ENCODE measurements around the gene TMPRSS2.
"Not testable (repeated sequence)": the region's sequence is repeated elsewhere in the genome, so short reads cannot be mapped to it uniquely, and the experiment has no call there.

Gene TMPRSS2

DNA sequence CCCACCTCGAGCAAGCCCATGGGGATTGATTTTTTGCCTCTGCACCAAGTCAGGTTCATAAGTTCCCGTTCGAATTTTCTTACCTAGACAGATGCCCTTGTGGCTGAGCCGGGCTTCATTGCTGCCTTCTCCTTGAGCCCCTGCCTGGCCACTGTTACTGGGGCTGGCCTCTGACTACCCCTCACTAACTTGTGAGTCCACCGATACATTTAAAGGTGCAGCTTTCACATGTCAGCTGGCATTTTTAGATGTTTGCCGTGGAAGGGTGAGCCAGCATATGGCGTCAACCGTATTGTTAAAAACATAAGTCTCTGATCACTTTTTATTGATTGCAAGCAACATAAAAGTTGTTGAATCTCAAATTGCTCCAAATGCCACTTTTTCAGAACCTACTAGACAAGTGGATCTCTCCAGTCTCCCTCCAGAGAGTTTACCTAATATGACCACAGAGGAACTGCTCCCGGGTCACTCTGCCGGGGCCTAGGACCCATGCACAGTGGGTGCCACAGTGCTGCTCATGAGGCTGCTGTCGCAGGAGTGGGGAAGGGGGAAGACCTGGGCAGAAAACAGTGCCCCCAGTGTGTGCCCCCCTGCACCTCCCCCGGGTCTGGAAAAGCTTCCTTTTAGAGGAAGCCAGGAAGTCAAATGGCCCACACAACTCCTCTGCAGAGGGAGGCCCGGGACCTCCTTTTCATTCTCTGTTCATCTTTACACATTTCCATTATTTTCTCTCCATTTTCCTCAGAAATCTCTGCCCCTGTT, 63.1 kb downstream of the TMPRSS2 start:
- no peak for DNase-seq

DNA sequence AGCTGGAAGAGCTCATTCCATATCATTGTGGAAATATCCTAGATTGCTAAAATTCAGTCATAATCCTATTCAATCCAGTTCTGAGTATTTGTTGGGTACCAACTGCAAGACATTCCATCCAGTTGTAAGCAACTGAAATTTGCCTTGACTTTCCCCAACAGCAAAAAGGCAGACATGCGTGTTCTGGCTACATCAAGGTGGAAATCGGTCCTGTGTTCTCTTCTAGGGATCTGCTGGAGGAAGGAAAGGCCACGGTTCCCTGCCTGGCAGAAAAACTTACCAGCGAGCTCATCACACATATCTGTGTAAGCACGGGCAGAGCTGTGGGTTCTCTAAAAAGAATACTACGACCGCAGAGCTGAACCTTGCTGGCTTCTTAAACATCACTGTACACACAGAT, 64.4 kb downstream of the TMPRSS2 start:
- no peak for DNase-seq

DNA sequence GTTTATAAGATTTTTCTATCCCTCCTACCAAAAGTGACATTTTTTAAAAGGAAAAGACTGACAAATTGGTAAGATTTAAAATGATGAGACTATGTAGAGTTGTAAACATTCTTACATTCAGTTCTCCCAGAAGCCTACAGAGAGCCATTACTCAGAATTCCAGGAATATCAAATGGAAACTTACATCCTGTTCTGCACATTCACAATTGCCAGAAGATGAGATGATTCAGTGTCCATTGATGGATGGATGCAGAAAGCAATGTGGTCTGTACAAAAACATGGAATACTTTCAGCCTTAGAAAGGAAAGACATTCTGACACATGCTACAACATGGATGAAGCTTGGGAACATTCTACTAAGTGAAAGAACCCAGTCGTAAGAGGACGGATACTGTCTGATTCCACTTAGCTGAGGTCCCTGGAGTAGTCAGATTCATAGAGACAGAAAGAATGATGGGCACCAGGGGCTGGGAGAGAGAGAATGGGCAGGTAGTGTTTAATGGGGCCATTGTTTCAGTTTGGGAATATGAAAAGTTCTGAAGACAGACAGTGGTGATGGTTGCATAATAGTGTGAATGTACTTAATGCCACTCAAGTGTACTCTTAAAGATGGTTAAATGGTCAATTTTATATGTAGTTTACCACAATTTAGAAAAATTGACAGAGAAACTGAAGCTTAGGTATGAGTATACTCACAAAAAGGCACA, 65.3 kb downstream of the TMPRSS2 start:
- DNase-seq = no peak

DNA sequence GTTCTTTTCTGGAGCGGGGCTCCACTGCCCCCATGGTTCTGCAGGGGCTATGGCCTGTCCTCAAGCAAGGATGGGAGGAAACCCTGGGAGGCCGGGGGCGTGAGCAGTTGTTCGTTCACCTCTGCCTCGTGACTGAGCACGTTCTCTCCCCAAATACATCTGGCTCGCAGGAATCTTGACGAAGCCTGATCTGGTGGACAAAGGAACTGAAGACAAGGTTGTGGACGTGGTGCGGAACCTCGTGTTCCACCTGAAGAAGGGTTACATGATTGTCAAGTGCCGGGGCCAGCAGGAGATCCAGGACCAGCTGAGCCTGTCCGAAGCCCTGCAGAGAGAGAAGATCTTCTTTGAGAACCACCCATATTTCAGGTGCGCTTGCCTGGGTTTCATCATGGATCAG, 66.4 kb downstream of the TMPRSS2 start:
- no peak for DNase-seq

DNA sequence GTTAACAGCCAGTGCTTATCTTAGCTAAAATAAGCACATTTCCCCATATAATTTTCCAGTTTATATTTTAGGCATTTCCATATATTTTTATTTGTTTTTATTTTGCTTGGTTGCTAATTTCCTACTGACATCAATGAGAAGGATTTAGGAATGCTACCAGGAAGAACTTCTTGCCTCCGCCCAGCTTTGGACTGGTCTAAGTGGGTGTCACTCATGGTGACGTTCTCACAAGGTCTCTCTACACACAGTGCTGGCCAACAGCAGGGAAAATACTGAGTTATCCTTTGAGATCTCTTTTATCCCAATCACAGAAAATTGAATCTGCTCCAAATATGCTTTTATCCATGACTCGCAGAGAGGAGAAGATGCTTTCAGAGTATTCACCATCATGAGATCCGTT, 68.7 kb downstream of the TMPRSS2 start:
- no peak for DNase-seq

DNA sequence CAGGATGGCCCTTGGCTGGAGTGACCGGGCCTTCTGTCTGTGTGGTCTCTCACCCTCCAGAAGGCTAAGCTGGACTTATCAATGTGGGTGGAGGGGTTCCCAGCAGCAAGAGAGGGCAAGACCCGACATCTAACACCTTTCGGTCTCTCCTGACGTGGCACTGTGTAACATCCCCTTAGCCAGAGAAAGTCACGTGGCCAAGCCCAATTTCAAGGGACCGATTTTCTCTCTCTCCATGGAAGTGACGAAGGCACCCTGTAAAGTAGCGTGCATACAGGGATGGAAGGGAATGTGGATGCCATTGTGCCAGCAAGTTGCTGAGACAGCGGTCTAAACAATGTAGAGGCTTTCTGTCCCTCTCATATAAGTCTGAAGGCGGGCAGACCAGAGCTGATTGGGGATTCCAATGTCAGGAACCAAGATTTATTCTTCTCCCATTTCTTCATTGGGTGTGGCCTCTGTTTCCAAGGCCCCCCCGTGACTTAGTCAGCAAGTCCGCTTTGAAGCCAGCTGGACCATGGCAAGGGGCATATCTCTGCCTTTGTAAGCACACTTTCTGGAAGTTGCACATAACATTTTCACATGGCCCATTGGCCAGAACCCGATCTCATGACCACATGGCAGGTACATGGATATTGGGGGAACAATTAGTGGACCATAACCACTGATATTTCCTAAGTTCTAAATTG, 69.4 kb downstream of the TMPRSS2 start:
- DNase-seq = no peak

DNA sequence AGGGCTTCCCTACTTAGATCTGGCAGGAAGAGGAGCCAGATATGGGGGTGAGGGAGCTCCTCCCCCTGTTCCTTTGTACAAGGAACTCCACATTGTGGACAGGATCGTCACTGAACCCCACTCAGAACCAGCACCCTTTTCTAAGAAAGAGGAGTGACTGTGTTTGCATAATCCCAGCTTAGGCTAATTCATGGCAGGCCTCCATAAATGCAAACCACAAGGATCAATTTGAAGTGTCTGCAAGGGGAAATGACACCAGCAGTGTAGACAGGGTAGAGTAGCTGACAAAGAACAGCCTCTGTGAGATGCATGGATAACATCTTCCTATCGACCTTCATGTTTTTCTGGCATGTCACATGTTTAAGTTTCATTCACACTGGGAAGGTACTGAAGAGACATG, 70.2 kb downstream of the TMPRSS2 start:
- DNase-seq = no peak

DNA sequence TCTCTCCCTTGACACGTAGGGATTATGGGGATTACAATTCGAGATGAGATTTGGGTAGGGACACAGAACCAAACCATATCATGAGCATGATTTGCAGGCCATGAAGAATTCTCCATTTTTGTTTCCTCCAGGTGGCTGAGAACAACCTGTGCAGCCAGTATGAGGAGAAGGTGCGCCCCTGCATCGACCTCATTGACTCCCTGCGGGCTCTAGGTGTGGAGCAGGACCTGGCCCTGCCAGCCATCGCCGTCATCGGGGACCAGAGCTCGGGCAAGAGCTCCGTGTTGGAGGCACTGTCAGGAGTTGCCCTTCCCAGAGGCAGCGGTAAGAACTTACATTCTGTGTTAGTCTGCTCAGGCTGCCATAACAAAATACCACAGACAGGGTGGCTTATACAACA, 72.3 kb downstream of the TMPRSS2 start:
- no peak for DNase-seq

DNA sequence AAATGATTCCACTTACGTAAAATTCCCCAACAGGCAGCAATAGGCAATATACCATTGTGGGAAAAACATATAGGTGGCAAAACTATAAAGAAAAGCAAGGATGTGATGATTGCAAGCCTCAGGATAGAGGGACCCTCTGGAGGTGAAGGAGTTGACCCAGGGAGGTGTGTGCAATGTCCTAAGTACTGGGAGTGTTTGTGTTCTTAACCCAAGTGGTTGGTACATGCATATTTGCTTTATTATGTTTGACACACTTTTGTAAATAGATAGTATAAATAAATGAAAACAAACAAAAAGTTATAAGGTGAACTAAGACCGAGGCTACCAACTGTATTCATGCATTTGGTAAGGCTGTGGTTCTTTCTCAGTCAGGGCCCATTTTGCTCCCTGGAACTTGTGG, 74.4 kb downstream of the TMPRSS2 start:
- DNase-seq = no peak

DNA sequence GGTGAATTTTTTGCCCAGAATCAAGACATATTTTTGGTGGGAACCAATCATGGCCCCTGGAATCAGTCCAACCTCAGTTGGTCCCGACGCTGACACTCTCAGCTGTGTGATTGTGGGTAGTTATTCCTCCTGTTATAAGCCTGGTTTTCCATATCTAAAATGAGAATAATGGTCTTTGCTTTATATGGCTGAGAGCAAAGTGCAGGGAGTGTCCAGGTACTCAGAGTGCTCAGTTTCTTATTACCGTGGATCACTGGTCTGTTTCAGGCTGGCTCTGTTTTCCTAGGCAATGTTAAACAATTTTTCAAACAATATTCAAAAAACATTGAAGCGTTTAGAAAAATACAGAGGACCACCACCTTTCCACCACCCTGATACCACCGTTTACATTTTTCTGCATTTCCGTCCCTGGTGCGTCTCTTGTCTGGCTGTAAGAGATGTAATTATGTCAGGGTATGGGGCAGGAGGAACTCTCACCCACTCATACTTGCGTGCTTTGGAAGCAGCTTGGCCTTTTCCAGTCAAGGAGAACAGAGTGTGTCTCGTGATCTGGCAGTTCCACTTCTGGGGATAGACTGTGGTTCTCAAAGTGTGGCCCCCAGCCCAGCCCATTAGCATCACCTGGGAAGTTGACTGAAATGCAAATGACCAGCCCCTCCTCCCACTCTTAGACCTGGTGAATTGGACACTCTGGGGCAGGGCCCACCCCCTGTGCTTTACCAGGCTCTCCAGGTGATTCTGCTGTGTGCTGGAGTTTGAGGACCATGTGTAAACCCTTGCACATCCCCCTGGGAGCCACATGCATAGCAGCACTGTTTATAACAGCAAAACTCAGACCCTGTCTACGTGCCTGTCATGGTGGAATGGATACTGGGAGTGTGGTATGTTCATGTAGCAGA, 75.1 kb downstream of the TMPRSS2 start:
- DNase-seq = no peak

DNA sequence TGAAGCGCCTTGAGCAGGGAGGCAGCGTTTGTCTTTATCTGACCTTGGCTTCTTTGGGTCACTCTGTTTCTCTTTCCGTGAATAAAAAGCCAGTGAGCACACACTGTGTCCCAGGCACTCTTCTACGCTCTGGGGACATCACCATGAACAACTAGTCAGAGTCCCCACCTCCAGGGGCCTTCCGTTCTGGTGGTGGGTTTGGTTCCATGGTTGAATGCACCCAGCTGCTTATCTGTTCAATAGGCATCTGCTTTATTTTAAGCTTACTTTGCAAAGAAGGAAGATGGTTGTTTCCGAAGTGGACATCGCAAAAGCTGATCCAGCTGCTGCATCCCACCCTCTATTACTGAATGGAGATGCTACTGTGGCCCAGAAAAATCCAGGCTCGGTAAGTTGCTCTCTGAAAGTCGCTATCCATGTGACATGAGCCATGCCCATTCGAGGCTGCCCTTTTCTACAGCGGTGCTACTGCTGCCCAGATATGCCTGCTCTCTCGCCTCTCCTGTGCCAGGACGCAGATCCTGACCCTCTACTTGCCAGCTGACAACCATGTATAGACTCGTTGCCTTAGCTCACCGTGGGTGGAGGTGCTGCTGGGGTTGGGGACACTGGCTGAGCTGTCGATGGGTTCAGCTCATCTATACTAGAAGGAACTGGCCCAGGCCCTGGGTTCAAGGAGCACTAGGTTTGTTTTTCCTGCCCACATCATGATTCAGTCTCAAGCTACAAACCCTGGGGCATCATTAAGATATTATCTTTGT, 76.0 kb downstream of the TMPRSS2 start:
- no peak for DNase-seq

DNA sequence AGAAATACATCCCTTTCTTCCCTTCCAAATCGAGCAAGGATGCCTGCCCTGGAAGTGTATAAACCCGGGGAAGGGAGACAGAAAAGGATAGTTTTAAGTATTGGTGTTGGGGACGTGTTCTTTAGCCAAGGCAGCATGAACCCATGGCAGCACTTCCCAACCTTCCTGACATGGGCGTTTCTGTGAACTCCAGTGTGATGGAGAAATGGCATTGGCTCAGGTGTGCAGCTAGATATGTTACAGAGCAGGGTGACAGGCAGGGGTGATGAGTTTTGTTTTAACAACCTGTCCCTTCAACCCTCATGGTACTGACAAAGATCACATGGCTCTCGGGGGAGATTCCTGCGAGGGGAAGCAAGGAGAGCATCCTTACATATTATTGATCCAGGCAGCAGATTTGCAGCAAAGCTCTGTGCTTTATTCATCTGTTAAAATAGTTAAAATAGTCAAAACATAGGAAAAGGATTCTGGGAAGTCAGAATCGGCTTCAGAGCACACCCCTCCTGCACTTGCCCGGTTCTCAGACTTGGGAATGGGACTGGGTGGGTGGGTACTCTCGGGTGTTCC, 78.0 kb downstream of the TMPRSS2 start:
- no peak for DNase-seq

DNA sequence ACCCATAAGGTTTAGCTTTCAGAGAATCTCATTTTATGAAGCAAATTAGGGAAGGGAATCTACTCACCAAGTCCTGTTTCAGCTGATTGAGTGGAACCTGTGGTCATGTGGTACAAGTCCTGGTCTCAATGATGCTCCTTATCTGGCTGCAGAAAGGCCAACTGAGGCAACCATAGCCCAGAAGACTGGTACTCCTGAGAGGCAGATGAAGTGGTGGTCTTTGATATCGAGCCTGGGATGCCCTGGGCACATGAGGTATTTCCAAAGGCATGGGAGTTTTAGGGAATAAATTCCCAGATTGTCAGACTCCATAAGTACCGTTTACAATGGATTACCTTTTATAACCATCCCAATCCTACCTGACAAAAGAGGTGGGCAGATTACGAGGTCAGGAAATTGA, 78.7 kb downstream of the TMPRSS2 start:
- DNase-seq = no peak

DNA sequence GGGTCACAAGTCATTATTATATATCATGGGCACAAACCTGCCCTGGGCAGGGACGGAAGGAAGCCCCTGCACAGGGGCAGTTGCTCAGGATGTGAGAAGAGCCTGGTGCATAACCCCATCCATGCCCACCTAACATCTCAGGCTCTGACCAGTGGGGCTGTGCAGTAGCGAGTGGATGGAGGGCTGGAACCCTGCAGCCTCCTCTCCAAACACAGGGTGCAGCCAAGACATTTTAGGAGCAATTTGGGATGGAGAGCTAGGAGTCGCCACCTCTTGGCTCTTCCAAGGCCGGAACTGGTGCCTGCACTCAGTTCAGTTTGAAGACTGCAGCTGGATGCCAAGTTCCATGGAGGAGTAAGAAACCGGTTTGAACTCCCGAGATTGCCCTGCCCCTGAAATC, 79.1 kb downstream of the TMPRSS2 start:
- no peak for DNase-seq

DNA sequence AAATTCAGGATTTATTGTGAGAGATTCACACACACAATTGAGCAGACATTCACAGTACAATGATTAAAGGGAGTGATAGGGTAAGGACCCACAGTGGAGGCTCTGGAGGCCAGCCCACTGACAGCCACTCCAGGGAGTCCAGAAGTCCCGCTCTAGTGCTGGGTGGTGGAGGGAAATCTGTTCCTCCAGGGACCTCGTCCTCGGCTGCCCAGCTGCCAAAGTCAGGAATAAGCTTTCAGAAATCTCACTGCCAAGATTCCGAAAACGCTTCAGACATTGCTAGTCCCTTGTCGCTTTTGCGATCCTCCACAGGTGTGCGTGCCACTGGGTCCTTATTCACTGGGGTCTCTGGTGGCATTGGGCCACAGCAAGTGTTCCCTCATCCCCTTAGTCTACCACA, 79.6 kb downstream of the TMPRSS2 start:
- no peak for DNase-seq

DNA sequence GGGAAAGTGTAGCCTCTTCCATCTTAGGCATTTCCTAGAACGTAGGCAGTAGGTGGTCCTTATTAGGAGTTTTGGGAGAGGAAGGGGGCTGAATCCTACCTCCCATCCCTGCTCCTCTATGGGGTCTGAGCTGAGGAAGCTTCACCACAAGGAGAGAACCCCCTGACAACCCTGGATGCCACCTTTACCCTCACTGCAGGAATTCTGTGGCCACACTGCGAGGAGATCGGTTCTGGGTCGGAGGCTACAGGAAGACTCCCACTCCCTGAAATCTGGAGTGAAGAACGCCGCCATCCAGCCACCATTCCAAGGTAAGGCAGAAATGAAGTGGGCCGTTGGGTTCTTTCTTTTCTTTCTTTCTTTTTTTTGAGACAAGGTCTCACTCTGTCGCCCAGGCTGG, 80.4 kb downstream of the TMPRSS2 start:
- DNase-seq = no peak

DNA sequence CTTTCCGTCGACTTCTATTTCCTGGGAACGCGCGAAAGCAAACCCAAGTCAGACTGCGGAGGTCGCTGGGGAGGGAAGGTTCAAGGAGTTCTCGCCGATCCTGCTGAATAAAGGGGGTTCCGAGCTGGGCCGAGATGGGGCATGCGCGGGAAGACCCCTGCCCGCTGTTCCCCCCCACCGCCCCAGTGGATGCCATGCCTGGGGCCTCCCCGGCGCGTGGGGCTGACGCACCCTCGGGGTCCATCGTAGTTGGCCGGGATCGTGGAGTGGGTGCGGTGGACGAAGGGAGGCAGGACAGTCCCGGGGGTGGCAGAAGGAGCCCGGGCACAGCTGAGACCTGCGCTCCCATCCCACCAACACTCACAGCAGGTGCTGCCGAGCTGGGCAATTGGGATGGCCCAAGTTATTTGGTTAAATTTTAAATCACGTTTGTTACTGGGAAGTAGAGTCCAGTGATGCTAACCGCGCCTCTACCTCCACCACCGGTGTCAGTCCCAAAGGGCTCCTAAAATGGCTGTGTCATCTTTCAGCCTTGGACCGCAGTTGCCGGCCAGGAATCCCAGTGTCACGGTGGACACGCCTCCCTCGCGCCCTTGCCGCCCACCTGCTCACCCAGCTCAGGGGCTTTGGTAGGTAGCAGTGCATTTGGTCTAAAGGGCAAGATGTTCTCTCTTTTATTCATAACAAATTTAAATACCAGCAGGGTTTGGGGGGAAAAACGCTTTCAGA, 81.1 kb downstream of the TMPRSS2 start:
- DNase-seq = no peak

DNA sequence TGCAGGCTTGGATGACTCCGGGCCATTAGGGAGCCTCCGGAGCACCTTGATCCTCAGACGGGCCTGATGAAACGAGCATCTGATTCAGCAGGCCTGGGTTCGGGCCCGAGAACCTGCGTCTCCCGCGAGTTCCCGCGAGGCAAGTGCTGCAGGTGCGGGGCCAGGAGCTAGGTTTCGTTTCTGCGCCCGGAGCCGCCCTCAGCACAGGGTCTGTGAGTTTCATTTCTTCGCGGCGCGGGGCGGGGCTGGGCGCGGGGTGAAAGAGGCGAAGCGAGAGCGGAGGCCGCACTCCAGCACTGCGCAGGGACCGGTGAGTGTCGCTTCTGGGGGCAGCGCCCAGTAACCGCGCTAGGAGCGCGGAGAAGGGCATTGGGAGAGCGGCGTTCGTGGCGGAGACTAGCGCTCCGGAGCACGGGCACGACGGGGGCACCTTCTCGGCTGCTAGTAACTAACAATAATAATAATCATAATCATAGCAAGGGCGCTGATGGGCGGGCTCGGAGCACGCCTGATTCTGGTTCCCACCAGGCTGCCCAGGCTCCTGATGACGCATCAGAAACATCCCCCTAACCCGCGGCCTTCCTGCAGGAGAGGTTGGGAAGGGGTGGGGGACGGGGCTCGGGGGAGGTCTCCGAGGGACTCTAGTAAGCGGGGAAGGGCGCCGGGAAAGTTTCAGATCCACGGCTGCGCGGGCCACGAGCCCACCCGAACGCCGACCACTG, 81.8 kb downstream of the TMPRSS2 start, which contains the start of gene MX1:
MX1 (plus strand) TSS at position 286 of the 722 bp plus-strand sequence. CDS start 5,832 bp downstream, outside the sequence.
- no peak for DNase-seq

DNA sequence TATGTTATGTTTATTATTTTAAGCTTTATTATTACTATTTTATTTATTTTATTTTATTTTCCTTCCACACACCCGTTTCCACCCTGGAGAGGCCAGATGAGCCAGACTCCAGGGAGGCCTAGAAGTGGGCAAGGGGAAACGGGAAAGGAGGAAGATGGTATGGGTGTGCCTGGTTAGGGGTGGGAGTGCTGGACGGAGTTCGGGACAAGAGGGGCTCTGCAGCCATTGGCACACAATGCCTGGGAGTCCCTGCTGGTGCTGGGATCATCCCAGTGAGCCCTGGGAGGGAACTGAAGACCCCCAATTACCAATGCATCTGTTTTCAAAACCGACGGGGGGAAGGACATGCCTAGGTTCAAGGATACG, 82.4 kb downstream of the TMPRSS2 start:
- no peak for DNase-seq

DNA sequence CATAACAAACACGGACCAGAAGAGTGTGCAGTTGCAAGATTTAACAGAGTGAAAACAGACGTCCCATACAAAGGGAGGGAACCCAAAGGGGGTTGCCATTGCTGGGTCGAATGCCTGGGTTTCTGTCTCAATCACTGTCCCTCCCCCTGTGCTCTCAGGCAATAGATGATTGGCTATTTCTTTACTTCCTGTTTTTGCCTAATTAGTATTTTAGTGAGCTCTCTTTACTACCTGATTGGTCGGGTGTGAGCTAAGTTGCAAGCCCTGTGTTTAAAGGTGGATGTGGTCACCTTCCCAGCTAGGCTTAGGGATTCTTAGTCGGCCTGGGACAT, 84.7 kb downstream of the TMPRSS2 start:
- not testable (repeated sequence) for DNase-seq
